ENCODE data around the gene COLQ.

DNA sequence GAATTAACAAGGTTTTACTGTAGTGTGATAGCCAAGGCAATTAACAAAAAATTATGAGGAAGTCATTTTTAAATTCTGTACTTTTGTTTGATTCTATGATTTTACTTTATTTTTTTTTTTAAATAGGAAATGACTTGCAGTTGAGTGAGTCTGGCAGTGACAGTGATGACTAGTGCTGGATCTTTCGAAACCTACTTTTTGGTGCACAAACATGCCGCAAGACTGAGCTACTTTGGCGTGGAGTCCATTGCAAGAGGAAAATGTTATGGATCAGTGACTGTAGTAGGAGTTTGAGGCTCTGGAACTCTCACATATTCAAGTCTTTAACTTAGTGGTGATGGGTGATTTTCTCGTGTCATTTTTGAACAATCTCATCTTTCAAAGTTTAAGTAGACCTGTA, 82.5 kb downstream of the COLQ start:
- TF ChIP-seq EZH2phosphoT487 (IDR thresholded peaks at IDR 0.05; ENCODE audit: insufficient read depth, low read depth): no peak
- no peak for TF ChIP-seq EZH2 (IDR thresholded peaks at IDR 0.05; ENCODE audit: insufficient read depth, poor library complexity, severe bottlenecking)
